Measurements from ENCODE around the gene HSPA1L.

- TF ChIP-seq POLR2A (IDR thresholded peaks at IDR 0.05) (no peak), POLR2AphosphoS5 (IDR thresholded peaks at IDR 0.05; ENCODE audit: insufficient read depth in 1 of 2, low read depth in 1 of 2) (no peak)
Measured at GRCh38 chr6:31838968-31839367, 23.9 kb upstream of the HSPA1L start.
